ENCODE results near the gene ITPKC.
"Not testable (repeated sequence)": the region's sequence is repeated elsewhere in the genome, so short reads cannot be mapped to it uniquely, and the experiment has no call there.

The ITPKC gene

GRCh38 chr19:40717880-40718773 is 1.2 kb downstream of the ITPKC start:
- no peak for DNase-seq

- no peak for DNase-seq
These were observed 2.0 kb downstream of the ITPKC start for GRCh38 chr19:40718774-40719391.

GRCh38 chr19:40719414-40719894 is 2.5 kb downstream of the ITPKC start:
- DNase-seq = no peak

GRCh38 chr19:40721140-40721486 is 4.2 kb downstream of the ITPKC start:
- DNase-seq = no peak

- no peak for DNase-seq
These were observed 5.2 kb downstream of the ITPKC start for GRCh38 chr19:40721936-40722661.

GRCh38 chr19:40723661-40724254 is 6.8 kb downstream of the ITPKC start:
- DNase-seq = no peak

GRCh38 chr19:40724315-40724714 is 7.4 kb downstream of the ITPKC start:
- no peak for DNase-seq

GRCh38 chr19:40724855-40725254 is 7.9 kb downstream of the ITPKC start:
- no peak for DNase-seq

GRCh38 chr19:40726279-40726678 is 9.4 kb downstream of the ITPKC start:
- no peak for DNase-seq

GRCh38 chr19:40730065-40730464 is 13.2 kb downstream of the ITPKC start:
- not testable (repeated sequence) for DNase-seq

GRCh38 chr19:40732304-40732703 is 15.4 kb downstream of the ITPKC start:
- DNase-seq = not testable (repeated sequence)

GRCh38 chr19:40733149-40733548 is 16.2 kb downstream of the ITPKC start:
- no peak for DNase-seq

GRCh38 chr19:40735013-40735771 is 18.3 kb downstream of the ITPKC start:
- DNase-seq = no peak

- no peak for DNase-seq
These were observed 19.7 kb downstream of the ITPKC start for GRCh38 chr19:40736661-40737060.

GRCh38 chr19:40737102-40737644 is 20.3 kb downstream of the ITPKC start:
- DNase-seq = no peak

- no peak for DNase-seq
These were observed 22.3 kb downstream of the ITPKC start for GRCh38 chr19:40739030-40739839.

- DNase-seq = no peak
These were observed 23.2 kb downstream of the ITPKC start for GRCh38 chr19:40739871-40740703.

- DNase-seq = peak; percentile 61
These were observed 23.8 kb downstream of the ITPKC start for GRCh38 chr19:40740747-40741146.

- no peak for DNase-seq
These were observed 24.8 kb downstream of the ITPKC start for GRCh38 chr19:40741527-40742390.
